ENCODE results near the gene SCN1B.
"Not testable (repeated sequence)": the region's sequence is repeated elsewhere in the genome, so short reads cannot be mapped to it uniquely, and the experiment has no call there.

Gene SCN1B

DNA sequence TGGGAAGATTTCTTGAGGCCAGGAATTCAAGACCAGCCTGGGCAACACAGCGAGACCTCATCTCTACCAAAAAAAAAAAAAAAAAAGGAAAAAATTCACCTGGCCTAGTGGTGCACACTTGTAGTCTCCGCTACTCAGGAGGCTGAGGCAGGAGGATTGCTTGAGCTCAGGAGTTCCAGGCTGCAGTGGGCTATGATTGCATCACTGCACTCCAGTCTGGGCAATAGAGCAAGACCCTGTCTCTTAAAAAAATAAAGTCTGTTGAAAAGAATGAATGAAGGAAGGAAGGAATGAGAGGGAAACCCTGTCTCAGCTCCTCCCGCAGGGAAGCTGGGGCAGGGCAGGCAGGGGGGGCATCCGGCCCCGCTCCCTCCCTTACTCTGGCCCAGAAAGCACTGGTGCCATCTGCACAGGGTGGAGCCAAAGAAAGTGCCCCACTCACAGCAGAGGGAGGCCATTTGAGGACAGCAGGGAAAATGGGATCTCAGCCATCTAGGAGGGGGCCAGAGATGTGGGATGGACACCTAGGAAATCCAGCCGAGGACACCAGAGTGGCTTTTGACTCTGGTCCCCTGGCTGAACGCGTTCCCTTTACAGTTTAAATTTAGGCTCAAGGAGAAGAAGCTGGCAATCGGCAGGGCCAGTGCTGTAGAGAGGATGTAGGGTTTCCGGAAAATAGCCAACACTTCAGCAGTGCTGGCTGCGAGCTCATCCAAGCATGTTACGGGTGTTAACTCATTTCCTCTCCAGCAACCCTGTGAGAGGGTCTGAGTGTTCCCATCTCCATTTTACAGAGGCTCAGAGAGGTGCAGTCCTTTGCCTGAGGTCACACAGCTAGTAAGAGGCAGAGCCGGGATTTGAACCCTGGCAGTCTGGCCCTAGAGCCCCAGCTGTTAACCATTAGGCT lies 7.7 kb downstream of the SCN1B start:
- no peak for DNase-seq (ENCODE audit: low read depth in 2 of 2)

DNA sequence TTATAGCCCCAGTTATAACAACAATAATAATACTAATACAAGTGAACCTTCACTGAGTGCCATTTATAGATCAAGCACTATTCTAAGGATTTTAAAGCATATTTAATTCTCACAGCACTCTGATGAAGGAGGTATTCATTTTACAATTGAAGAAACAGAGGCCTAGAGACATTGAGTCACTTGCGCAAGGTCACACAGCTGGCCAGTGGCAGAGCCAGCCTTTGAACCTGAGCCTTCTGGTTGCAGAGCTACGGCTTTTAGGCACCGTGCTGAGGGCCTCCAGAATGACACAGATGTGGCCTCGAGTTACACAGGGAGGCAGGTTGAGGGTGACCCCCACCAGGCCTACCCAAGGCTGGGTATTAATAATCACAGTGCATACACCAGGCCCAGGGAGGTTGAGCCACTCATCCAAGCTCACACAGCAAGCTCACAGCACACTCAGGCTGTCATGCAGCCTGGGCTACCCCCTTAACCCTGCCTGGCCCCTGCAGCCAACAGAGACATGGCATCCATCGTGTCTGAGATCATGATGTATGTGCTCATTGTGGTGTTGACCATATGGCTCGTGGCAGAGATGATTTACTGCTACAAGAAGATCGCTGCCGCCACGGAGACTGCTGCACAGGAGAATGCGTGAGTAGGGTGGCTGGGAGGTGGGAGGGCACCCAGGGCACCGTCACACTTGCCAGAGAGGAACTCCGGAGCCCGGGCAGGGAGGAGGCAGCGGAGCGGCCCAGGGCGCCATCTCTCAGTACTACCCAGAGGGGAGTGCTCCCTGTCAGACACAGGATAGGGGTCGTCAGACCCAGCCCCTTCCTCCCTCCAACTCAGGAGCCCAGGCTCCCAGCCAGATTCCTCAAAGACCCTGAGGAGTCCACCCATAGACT lies 8.6 kb downstream of the SCN1B start:
- no peak for DNase-seq (ENCODE audit: low read depth in 2 of 2)

DNA sequence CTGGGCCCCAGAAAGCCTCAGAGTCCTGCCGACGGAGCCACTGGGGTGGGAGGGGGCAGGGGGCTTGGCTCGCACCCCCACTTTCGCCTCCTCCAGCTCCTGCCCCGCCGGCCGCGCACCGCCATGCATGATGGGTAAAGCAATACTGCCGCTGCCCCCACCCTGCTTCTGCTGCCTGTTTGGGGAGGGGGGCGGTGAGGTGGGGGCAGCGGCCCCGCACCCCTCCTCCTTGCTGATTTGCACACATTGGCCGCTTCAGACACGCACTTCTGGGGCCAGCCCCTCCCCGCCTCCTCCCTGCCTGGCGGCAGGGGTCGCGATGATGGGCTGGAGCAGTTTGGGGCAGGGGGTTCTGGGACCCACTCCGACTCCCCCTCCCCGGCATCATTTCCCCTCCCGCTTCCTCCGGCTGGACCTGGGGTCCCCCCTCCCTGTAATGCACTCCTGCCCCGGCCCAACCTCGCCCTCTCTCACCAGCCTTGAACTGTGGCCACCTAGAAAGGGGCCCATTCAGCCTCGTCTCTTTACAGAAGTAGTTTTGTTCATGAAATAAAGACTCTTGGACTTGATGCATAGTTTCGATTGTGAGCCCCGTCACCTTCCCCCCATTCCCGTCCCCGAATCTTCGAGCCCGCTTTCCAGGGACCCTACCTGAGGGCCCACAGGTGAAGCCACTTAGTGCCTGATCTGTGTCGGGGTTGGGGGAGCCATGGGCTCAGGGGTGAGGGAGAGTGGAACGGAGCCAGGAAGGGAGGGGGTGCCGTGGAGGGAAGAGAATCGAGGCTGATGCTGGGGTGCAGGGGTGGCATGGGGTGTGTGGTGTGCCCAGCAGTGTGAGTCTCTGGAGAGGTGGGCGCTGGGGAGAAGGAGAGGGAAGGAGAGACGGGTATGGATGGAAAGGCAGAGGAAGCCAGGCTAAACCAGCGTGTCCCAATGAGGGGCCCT lies 9.9 kb downstream of the SCN1B start:
- DNase-seq (ENCODE audit: low read depth in 2 of 2), result no peak

DNA sequence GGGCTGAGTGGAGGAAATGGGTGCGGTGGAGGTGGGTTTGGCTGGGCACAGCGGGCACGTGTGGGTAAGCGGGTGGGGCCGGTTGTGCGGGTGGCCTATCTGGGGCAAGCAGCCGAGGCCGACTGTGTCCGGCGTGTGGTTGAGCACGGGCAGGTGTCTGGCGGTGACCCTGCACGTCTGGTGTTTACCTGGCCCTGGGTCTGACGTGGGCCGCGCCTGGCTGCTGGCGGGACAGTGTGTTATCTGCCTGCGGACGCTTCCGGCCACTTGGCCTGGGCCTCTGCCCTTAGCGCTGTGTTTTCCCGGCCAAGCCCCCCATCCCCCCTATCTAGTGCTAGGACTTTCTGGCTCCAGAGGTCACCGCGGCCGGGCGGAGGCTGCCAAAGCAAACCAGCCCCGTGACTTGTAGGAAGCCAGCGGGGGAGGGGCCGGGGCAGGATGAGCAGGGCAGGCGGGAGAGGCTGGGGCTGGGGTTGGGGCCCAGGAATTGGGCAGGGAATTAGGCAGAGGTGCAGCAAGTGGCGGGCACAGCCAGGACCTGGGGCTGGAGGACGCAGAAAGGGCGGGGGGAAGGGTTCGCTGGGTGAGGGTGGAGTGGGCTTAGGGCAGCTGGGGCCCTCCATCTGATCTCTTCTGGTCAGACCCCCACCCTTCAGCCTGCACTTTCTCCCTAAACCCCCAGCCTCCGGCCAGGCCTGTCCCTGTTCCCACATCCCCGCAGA lies 10.7 kb downstream of the SCN1B start:
- no peak for DNase-seq (ENCODE audit: low read depth in 2 of 2)

DNA sequence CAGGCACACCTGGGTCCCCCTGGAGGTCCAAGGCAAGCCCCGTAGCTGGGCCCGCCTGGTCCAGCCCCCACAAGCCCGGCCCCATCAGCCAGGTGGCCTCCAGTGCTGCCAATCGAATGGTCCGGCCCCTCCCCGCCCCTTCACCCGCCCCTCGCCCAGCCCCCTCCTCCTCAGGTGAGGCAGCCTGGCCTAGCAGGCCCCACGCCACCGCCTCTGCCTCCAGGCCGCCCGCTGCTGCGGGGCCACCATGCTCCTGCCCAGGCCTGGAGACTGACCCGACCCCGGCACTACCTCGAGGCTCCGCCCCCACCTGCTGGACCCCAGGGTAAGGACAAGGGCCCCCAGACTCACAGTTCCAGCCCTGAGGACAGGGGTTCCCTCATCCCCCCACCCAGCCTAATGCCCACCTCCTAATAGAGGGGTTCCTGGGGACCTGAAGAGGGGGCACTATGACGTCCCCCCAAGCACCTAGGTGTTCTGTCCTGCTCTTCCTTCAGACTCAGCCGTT lies 11.3 kb downstream of the SCN1B start, which contains the start of gene HPN:
TSS of gene HPN (plus strand) at position 174 of the 508 bp plus-strand sequence. CDS start 786 bp downstream, outside the sequence.
- no peak for DNase-seq (ENCODE audit: low read depth in 2 of 2)

- DNase-seq (ENCODE audit: low read depth in 2 of 2), result no peak
These were observed 11.9 kb downstream of the SCN1B start for GRCh38 chr19:35042056-35042730.

DNA sequence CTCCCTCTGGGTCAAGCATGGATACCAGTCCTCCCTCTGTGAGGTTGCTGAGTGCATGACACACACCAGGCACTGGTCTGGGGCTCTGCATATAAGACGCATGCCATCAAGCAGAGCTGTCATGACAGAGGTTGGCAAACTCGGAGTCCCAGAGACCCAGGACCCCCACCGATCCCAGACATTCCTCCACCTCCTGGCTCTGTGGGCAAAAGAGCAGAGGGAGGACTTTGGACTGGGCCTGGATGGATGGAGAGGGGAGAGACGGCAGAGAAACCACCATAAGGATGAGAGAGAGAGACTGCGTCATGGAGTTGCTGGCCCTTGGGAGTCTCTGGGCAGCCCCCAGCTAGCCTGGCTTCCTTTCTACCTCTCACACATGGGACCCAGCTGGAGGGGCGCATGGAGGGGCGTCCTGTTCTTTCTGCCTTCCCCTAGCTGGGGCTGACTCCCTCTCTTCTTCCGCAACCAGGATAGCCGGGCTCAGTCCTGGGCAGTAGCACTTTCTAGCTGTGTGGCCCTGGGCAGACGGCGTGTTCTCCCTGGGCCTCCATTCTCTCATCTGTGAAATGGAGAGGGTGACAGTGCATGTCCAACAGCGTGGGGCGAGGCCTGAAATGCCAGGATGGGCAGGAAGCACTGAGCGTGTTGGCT lies 12.8 kb downstream of the SCN1B start:
- DNase-seq (ENCODE audit: low read depth in 2 of 2), result no peak

DNA sequence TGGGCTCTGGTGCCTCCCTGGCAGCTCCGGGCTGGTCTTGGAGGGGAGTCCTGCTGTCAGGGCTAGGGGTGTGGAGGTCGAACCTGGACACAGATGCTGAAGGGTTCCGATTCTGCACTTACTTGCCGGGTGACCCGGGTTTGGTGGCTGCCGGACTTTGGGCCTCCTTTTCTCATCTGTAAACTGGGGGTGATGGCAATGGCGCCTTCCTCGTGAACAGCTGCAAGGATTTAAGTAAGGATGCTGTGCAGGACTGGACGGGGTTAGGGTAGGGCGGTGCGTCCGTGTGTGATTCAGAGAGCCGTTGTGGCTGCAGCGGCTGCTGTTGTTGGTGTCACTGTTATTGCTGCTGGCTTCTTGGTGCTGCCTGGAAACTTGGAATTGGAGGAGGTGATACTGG lies 13.6 kb downstream of the SCN1B start:
- no peak for DNase-seq (ENCODE audit: low read depth in 2 of 2)

DNA sequence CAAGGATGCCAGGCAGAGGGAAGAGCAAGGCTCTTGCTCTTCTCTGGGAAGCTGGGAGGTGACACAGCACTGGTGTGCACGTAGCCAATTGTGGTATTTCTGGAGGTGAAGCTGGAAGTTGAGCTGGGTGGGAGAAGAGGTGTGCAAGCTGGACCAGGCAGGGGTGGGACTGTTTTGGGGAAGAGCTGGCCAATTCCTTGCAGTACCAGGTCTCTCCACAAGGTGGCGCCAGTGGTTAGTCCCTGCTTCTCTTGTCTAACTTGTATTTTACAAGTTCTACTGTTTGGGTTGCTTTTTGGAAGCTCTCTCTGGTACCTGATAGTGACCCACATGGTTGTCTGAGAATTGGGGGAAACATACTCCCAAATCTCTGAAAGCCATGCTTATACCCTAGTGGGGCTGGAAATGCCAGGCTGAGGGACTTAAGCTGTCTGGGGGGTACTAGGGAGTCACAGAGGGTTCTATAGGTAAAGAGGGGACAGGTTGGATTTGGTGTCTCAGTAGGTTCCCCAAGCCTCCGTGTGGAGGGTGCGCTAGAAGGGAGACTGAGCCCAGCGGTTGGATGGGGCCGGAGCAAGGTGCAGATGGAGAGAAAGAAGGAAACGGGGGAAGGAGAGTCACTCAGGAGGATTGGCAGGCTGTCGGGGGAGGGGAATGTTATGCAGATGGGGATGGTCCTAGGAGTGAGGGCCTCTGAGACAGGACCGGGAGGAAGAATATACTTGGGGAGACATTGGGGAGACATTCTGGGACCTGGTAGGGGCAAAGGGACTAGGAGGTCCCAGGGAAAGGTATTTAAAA lies 14.2 kb downstream of the SCN1B start:
- peak in 1 of 2 donors; percentile 57 for DNase-seq (ENCODE audit: low read depth in 2 of 2)

GRCh38 chr19:35045667-35046300 lies 15.5 kb downstream of the SCN1B start:
- DNase-seq (ENCODE audit: low read depth in 2 of 2), result peak in 1 of 2 donors; percentile 36

GRCh38 chr19:35046461-35046860 lies 16.2 kb downstream of the SCN1B start:
- DNase-seq (ENCODE audit: low read depth in 2 of 2), result no peak

DNA sequence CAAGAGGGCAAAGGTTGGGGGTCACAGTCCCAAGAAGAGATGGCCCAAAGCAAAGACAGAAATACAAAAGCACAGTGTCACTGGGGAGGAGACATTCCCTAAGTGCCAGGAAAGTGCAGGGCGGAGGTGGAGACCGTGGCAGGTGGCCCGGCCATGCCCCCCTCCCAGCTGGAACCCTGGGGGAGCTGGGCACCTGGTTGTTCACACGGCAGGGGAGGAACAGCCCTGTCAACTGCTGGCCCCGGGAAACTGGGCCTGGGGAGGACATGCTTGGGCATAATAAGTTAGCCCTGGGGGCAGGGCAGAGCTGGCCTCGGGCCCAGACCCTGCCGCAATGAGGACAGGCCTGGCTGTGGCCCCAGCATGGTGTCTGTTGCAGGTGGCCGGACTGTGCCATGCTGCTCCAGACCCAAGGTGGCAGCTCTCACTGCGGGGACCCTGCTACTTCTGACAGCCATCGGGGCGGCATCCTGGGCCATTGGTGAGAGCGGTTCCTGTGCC lies 18.7 kb downstream of the SCN1B start:
- DNase-seq (ENCODE audit: low read depth in 2 of 2), result no peak

GRCh38 chr19:35049456-35049855 lies 19.2 kb downstream of the SCN1B start:
- DNase-seq (ENCODE audit: low read depth in 2 of 2), result no peak

DNA sequence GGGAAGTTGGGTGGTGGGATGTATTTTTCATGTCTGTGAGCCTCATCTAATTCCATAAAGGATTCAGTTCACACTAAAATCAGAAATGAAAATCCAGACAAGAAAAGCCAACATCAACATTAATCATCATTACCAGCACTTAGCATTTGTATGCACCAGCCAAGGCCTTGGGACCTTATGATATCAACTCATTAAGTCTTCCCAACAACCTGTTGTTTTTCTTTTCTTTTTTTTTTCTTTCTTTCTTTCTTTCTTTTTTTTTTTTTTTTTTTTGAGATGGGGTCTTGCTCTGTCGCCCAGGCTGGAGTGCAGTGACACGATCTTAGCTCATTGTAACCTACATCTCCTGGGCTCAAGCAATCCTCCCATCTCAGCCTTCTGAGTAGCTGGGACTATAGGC lies 20.4 kb downstream of the SCN1B start:
- DNase-seq (ENCODE audit: low read depth in 2 of 2), result not testable (repeated sequence)

DNA sequence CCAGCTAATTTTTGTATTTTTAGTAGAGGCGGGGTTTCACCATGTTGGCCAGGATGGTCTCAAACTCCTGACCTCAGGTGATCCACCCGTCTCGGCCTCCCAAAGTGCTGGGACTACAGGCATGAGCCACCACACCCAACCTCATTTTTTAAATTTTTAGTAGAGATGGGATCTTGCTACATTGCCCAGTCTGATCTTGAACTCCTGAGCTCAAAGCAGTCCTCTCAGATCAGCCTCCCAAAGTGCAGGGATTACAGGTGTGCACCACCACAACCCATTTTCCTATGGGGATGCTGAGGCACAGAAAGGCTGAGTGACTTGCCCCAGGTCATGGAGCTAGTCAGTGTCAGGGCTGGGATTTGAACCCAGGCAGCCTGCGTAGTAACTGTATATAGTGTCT lies 21.0 kb downstream of the SCN1B start:
- DNase-seq (ENCODE audit: low read depth in 2 of 2), result not testable (repeated sequence)

- DNase-seq (ENCODE audit: low read depth in 2 of 2), result no peak
These were observed 21.5 kb downstream of the SCN1B start for GRCh38 chr19:35051796-35052195.

GRCh38 chr19:35052599-35053190 lies 22.4 kb downstream of the SCN1B start:
- no peak for DNase-seq (ENCODE audit: low read depth in 2 of 2)
